C4-2B (cell line): ENCODE data around the gene PSTPIP2.

ENCODE experiments used
- CTCF ChIP-seq: fragments of 450-650 bp; conservative IDR thresholded peaks from 2 replicates; pipeline ENCODE4 v1.5.1; 2017; ENCODE audit warnings: mild to moderate bottlenecking
- ZFX ChIP-seq: fragments of 450-650 bp; IDR thresholded peaks from 2 replicates; pipeline ENCODE4 v1.6.1; 2017

- TF ChIP-seq CTCF, result no peak
- TF ChIP-seq ZFX, result no peak
Observed at GRCh38 chr18:46071653-46072375, at the start of gene PSTPIP2.
